Activated naive CD8-positive, alpha-beta T cell treated with anti-CD3 and anti-CD28 coated beads for 36 hours (primary cell): Measurements from ENCODE around the gene ALDH1A1. TPM values are rescaled to one million over a fixed set of nuclear protein-coding genes. Genes with fewer than 3 reads are reported as not detected.

Source experiments
- DNase-seq: peaks from one replicate; pipeline ENCODE4 v3.0.0; 2021
- H3K27ac Mint-ChIP-seq: one replicate; pipeline ENCODE4 v1.8.0; 2022; ENCODE audit warnings: mild to moderate bottlenecking, moderate library complexity, mixed read lengths
- H3K27me3 Mint-ChIP-seq: one replicate; pipeline ENCODE4 v1.8.0; 2022; ENCODE audit warnings: mild to moderate bottlenecking, mixed read lengths
- H3K36me3 Mint-ChIP-seq: one replicate; pipeline ENCODE4 v1.8.0; 2021; ENCODE audit warnings: mild to moderate bottlenecking, mixed read lengths
- H3K4me1 Mint-ChIP-seq: one replicate; pipeline ENCODE4 v1.8.0; 2021; ENCODE audit warnings: mixed read lengths
- H3K4me3 Mint-ChIP-seq: one replicate; pipeline ENCODE4 v1.8.0; 2022; ENCODE audit warnings: mild to moderate bottlenecking, moderate library complexity, mixed read lengths
- H3K9me3 Mint-ChIP-seq: one replicate; pipeline ENCODE4 v1.8.0; 2022; ENCODE audit warnings: mixed read lengths
- total RNA-seq, 2 experiments: library from RNA; stranded (reverse); gene quantifications; one replicate each; pipeline ENCODE4 v1.2.3, GENCODE V29; 2021

ALDH1A1 gene
- total RNA-seq, 2 experiments from 2014 or later = not detected

DNA sequence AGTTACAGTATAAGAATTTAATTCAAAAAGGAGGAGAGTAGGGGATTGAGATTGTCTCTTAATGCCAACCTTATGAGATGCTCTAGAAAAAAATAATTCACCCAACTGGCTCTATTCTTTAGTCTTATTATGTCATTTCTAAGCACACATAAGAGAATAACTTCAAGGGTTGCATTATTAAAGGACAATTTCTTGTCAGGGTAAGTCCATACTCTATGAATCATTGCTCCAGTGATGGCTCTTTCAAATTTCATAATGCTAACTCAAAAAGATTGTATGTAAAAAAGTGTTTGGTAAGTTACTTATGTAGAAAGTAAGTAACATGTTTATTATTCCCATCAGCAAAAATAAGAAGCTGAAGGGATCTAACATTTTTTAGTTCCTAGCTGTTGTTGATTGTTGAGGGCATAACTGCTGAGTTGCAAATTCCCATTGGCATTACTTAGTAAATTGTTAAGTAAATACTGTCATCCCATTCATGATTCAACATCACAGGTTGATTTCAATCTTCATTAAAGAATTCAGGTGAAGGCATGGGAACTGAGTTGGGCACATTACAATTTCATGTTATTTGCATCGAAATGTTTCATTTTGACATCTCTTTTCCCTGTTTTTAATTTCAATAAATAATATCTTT, 28.6 kb downstream of the ALDH1A1 start:
- H3K27me3 Mint-ChIP-seq = no peaks in the 10 kb centered on the region
- no peak for DNase-seq
- H3K36me3 Mint-ChIP-seq = no peaks in the 10 kb centered on the region
- no peak overlapping the region for H3K4me3 Mint-ChIP-seq
- H3K4me1 Mint-ChIP-seq = no peaks in the 10 kb centered on the region
- H3K9me3 Mint-ChIP-seq = no peaks in the 10 kb centered on the region
- H3K27ac Mint-ChIP-seq = no peak overlapping the region

DNA sequence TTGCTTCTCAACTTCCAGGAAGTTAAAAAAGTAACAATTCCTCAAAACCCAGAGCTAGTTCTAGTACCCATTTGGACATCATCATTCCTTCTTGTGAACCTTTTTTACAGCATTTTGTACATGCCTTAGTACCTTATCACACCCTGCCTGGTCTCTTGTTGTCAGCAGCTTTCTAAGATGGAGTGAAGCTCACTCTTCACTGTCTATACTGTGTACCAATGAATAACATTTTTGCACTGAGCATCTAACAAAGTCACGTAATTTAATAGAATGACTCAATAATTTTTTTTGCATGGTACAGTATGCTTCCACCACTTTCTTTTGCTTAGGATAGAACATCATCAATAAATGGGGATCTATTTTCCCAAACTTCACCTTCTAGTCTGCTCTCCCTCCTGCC, 29.8 kb downstream of the ALDH1A1 start:
- Mint-ChIP-seq H3K27me3 (no peaks in the 10 kb centered on the region), H3K4me3 (no peak overlapping the region), H3K9me3 (no peaks in the 10 kb centered on the region), H3K4me1 (no peaks in the 10 kb centered on the region), H3K36me3 (no peaks in the 10 kb centered on the region), H3K27ac (no peak overlapping the region)
- DNase-seq = no peak

DNA sequence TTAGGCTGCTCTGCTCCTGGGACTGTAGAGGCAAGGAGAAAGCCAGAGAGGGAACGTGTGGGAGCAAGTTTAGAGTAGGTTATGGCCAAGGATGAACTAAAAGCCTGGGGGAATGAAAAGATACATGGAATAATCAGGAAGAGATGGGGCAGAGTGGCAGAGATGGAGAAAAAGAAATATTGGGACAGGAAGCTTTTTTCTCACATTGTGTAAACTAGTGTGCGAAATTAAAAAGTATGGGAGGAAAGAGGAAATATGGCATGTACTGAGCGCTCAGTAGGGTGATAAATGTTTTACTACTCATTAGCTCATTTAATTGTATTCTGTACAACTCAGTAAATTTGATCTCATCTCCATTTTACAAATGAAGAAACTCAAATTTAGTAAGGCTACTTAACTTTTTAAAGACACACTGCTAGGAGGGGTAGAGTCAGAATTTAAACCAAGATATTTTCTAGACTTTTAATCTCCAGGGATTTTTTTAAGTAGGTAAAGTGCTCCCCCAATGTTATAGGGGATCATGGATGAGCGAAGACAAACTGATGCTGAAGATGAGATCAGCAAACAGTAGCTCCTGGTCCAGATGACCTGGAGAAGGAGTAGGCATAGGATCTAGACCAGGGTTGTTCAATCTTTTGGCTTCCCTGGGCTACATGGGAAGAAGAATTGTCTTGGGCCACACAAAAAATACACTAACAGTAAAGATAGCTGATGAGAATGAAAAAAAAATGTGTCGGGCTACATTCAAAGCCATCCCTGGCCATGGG, 30.8 kb downstream of the ALDH1A1 start:
- no peaks in the 10 kb centered on the region for H3K36me3 Mint-ChIP-seq
- DNase-seq = no peak
- H3K4me1 Mint-ChIP-seq = no peaks in the 10 kb centered on the region
- no peaks in the 10 kb centered on the region for H3K27me3 Mint-ChIP-seq
- no peaks in the 10 kb centered on the region for H3K9me3 Mint-ChIP-seq
- no peak overlapping the region for H3K4me3 Mint-ChIP-seq
- no peak overlapping the region for H3K27ac Mint-ChIP-seq

DNA sequence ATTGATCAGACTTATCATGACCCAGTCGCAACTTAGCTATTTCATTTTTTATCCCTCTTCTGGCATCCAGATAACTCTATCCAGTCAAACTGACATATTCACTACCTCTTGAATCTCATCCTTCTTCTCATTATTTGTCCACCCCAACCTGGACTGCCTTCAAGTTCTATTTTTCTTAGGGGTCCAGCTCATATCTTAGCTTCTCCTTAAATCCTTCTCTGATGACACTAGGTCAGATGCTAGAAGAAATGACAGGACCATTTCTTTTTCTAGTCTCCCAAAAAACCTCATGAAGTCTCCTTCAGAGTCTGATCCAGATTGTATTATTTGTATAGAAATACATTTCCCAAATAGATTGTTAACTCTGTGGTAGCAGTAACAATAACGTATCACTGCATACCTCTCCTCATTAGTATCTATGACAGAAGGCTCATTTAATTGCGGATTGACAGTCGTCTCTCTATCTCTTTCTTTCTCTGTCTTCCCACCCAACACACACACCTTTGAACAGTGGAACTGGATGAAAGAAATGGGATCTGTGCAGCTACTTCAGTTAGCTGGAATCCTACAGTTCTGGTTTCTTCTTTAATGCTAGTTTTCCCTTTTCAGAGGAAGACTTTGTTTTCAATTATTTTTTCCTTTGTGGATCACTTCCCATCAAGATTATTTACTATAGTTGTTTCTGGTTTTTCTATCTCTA, 33.5 kb downstream of the ALDH1A1 start:
- Mint-ChIP-seq H3K27me3 (no peaks in the 10 kb centered on the region), H3K4me3 (no peak overlapping the region), H3K4me1 (no peaks in the 10 kb centered on the region), H3K9me3 (no peaks in the 10 kb centered on the region), H3K27ac (no peak overlapping the region), H3K36me3 (no peaks in the 10 kb centered on the region)
- DNase-seq = no peak

DNA sequence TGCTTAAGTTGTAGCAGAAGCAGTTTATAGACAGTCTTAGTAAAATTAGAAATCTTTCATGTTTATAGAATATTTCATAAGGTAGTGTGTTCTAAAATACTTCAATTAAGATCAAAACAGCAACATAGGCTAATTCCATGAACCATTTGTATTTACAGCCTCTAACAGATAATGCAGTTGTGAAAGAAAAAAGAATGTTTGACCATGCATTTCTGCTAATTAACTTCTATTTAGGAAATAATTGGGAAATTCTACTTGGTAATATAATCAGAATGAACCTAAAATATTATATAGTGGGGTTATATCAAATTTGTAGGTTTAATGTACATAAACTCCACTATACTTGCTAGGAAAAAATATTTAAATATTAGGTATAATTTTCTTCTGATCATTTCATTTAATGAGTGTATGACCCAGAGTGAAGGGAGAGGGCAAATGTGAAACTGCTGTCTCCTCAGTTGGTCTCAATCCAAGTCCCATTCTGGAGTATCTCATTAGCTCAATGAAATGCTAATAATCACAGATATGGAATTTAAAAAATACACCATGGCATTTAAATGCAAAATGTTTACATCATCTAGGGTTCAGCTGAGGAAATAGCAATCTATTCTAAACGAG, 34.9 kb downstream of the ALDH1A1 start:
- Mint-ChIP-seq H3K9me3 (no peaks in the 10 kb centered on the region), H3K4me3 (no peak overlapping the region), H3K36me3 (no peaks in the 10 kb centered on the region), H3K27ac (no peak overlapping the region), H3K4me1 (no peaks in the 10 kb centered on the region), H3K27me3 (no peaks in the 10 kb centered on the region)
- DNase-seq = no peak

DNA sequence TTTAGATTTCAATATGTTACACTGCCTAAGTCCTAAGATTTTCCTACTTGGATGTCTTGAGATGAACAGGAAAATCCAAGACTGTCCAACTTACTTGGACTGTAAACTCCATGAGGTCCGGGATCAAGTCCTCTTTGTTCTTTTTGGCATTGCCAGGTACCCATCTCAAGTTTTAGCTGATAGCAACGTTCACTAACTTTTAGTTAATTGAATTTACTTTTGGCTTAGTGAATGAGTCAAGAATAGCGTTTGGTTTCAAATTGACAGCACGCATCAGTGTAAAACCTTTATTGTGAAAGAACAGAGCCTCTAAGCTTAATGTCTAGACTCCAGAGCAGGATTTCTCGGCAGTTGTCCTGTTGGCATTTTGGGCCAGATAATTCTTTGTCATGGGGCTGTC, 37.2 kb downstream of the ALDH1A1 start:
- DNase-seq = no peak
- H3K4me3 Mint-ChIP-seq = no peak overlapping the region
- H3K27ac Mint-ChIP-seq = no peak overlapping the region
- H3K4me1 Mint-ChIP-seq = no peaks in the 10 kb centered on the region
- H3K27me3 Mint-ChIP-seq = no peaks in the 10 kb centered on the region
- H3K9me3 Mint-ChIP-seq = no peaks in the 10 kb centered on the region
- H3K36me3 Mint-ChIP-seq = no peaks in the 10 kb centered on the region

DNA sequence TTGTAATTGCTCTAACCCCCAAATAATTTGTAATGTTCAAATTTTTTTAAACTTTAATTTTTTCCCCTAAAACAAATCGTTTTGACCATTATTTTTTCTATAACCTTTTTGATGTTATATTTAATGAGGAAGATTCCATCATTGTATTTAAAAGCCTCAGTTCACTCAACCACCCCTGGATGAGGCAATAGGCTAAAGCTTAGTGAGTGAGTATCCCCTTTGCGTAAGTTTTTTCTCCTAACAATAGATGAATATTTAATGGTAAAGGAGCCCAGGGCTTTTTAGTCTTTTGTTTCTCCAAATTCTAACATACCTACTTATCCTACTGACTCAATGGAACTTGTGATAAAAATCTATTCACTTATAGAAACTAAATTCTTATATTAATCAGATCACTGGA, 38.1 kb downstream of the ALDH1A1 start:
- no peaks in the 10 kb centered on the region for H3K36me3 Mint-ChIP-seq
- H3K27me3 Mint-ChIP-seq = no peaks in the 10 kb centered on the region
- no peaks in the 10 kb centered on the region for H3K4me1 Mint-ChIP-seq
- no peak for DNase-seq
- H3K27ac Mint-ChIP-seq = no peak overlapping the region
- H3K9me3 Mint-ChIP-seq = no peaks in the 10 kb centered on the region
- no peak overlapping the region for H3K4me3 Mint-ChIP-seq

DNA sequence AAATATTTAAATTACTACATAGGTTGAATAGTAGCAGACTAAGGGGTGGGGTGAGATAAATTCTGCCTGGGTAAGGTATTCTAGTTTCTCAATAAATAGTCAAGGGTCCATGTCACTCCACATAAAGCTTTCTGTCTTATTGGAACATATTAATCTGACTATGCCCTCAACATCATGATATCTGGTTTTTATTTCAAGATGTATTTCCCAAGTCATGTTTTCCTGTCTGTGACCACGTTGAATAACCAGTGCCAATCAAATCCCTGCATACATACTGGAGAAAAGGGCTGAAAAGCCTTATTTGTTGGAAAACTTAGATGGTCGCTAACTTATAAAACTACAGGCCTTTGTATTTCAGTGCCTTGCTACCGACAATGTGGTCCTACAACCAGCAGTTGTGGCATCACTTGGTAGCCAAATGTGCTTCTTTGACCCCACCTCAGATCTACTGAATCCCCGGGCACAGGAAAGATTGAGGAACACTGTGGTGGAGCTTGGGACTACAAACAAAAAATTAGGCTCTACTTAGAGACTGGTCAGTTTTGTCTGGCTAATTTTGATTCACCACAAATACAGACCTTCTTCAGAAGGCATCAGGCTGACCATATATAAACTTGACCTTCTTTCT, 39.4 kb downstream of the ALDH1A1 start:
- Mint-ChIP-seq H3K27ac (no peak overlapping the region), H3K9me3 (no peaks in the 10 kb centered on the region), H3K4me3 (no peak overlapping the region), H3K36me3 (no peaks in the 10 kb centered on the region), H3K4me1 (no peaks in the 10 kb centered on the region), H3K27me3 (no peaks in the 10 kb centered on the region)
- DNase-seq = no peak

DNA sequence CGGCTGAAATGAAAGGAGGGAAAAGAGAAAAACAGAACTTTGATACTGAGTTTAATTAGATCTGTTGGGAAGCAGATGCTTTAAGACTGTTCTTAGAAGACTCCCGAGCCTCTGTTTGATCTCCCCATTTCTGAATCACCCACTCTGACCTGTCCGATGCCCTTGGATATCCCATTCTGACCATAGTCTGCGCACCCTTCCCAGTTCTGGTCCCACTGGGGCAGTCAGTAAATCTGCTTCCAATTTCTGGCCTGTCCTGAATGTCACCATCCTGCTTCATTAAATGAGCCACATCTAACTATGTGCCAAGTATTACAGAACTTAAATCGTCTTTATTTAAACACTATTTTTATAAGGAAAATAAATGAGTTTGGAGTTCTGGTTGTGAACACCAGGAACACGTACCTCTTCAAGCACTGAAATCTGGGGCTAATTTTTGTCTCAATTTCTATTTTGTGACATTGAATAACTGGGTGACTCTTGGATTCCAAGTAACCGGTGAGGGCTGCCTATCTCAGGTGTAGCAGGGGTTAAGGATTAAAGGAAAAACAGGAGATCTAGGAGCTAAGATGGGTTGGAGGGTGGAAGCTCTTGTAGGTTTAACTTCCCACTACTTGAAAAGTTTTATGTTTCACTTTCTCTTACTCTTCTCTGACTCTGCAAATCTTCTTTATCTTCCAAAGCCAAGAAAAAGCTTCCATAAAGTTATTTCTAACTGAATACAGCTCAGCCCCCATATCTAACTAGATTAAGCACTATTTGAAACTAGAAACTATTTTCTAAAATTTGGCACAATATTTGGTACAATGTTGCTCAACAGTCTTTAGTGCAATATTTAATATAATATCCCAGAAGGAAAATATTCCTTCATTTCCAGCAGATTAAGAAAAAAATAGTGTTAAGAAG, 40.1 kb downstream of the ALDH1A1 start:
- no peak overlapping the region for H3K4me3 Mint-ChIP-seq
- no peak overlapping the region for H3K27ac Mint-ChIP-seq
- no peaks in the 10 kb centered on the region for H3K27me3 Mint-ChIP-seq
- H3K9me3 Mint-ChIP-seq = no peaks in the 10 kb centered on the region
- DNase-seq = no peak
- no peaks in the 10 kb centered on the region for H3K4me1 Mint-ChIP-seq
- no peaks in the 10 kb centered on the region for H3K36me3 Mint-ChIP-seq

DNA sequence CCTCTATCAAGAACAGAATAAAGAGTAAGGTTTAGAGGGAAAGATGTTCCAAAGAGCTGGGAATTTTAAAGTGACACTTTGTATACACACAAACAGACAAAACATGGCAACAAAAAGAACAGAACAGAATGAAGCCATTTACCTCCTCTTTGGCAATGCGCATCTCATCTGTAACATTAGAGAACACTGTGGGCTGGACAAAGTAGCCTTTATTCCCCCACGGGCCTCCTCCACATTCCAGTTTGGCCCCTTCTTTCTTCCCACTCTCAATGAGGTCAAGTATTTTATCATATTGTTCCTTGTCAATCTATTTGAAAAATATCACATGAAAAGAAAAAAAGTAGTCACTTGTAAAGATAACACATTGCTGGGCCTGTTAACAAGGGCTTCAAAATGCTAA, 41.0 kb downstream of the ALDH1A1 start:
- H3K27ac Mint-ChIP-seq = no peak overlapping the region
- H3K36me3 Mint-ChIP-seq = no peaks in the 10 kb centered on the region
- no peaks in the 10 kb centered on the region for H3K4me1 Mint-ChIP-seq
- H3K27me3 Mint-ChIP-seq = no peaks in the 10 kb centered on the region
- no peak overlapping the region for H3K4me3 Mint-ChIP-seq
- DNase-seq = no peak
- H3K9me3 Mint-ChIP-seq = no peaks in the 10 kb centered on the region

DNA sequence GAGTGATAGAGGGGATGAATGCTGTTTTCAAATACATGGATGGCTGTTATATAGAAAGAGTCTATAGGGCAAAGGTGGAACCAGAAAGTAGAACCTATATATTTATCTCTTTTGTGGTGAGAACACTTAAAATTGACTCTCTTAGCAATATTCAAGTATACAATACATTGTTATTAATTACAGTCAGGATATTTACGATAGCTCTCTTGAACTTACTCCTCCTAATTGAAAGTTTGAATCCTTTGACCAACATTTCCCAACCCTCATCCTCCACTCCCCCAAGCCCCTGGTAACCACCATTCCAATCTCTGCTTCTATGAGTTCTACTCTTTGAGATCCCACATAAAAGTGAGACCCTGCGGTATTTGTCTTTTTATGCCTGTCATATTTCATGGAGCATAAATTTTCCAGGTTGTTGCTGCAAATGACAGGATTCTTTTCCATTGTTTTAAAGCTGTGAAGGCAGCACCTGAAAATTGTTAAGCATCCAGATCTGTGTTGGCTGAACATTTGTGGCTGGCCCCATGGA, 41.5 kb downstream of the ALDH1A1 start:
- no peak for DNase-seq
- H3K9me3 Mint-ChIP-seq = no peaks in the 10 kb centered on the region
- H3K36me3 Mint-ChIP-seq = no peaks in the 10 kb centered on the region
- H3K4me3 Mint-ChIP-seq = no peak overlapping the region
- H3K4me1 Mint-ChIP-seq = no peaks in the 10 kb centered on the region
- H3K27me3 Mint-ChIP-seq = no peaks in the 10 kb centered on the region
- no peak overlapping the region for H3K27ac Mint-ChIP-seq

DNA sequence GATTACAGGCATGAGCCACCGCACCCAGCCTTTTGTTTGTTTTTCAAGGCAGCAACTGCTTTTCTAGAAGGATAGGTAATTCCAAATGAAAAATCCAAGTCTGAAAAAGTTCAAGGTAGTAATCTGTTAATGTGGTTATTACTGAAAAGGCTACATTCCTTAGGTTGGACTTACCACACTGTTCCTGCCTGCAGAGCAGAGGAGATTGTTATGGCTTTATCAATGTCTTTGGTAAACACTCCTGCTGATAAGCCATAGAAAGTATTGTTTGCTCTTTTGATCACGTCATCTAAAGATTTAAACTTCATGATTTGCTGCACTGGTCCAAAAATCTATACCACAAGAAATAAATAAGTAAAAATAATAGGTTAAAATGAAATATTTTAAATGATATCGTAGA, 43.4 kb downstream of the ALDH1A1 start:
- H3K36me3 Mint-ChIP-seq = no peaks in the 10 kb centered on the region
- no peaks in the 10 kb centered on the region for H3K9me3 Mint-ChIP-seq
- peaks cover 4% of the 10 kb centered on the region for H3K27me3 Mint-ChIP-seq
- H3K4me1 Mint-ChIP-seq = no peaks in the 10 kb centered on the region
- no peak overlapping the region for H3K27ac Mint-ChIP-seq
- no peak overlapping the region for H3K4me3 Mint-ChIP-seq
- no peak for DNase-seq

DNA sequence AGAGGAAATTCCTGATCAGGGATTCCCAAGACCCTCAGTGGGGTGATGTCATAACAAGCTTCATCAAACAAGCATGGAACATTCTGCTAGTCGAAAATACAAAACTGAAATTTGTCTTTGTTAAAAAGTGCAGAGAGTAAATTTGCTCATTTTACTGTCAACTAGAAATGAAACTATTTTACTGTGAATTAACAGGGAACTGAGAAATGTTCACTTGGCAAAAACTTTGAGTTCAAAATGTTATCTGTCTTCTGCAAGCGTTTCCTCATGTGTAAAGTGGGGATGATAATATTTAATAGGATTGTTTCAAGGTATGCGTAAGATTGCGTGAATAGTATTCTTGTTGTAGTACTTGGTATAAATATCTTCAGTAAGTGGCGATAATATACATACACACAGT, 45.4 kb downstream of the ALDH1A1 start:
- Mint-ChIP-seq H3K27me3 (peaks cover 13% of the 10 kb centered on the region), H3K9me3 (no peaks in the 10 kb centered on the region), H3K27ac (no peak overlapping the region), H3K4me3 (no peak overlapping the region), H3K36me3 (no peaks in the 10 kb centered on the region), H3K4me1 (no peaks in the 10 kb centered on the region)
- DNase-seq = no peak

DNA sequence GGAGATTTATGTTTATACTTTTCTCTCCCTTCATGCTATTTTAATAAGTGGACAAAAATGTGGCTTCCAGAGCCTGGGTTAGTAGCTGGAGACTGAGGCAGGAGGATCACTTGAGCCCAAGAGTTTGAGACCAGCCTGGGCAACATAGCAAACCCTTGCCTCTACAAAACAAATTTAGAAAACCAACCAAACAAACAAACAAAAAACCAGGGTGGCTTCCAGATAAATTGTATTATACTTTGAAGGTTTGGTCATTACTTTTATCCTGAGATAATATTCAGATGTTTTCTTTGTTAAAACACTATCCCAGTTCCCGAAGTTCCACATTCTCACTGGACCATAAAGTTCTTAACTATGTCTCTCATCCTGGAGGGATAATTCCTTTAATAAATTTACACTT, 46.0 kb downstream of the ALDH1A1 start:
- DNase-seq = no peak
- Mint-ChIP-seq H3K4me1 (no peaks in the 10 kb centered on the region), H3K9me3 (no peaks in the 10 kb centered on the region), H3K27ac (no peak overlapping the region), H3K4me3 (no peak overlapping the region), H3K36me3 (no peaks in the 10 kb centered on the region), H3K27me3 (peaks cover 13% of the 10 kb centered on the region)
